ENCODE results near the gene RAB30.

- TF ChIP-seq CTCF (conservative IDR thresholded peaks at IDR 0.05 in 1 of 2, IDR thresholded peaks at IDR 0.05 in 1 of 2; ENCODE audit: extremely low read depth in 1 of 2, insufficient read depth in 1 of 2, low read depth in 1 of 2, low read length in 2 of 2) (peak in 1 of 2 donors; percentile 38), EZH2 (IDR thresholded peaks at IDR 0.05; ENCODE audit: borderline replicate concordance, low read length) (no peak)
Observed at GRCh38 chr11:83087035-83087434, 15.3 kb upstream of the RAB30 start.

All from mammary epithelial cell (primary cell).